ENCODE results near the gene BHLHE40.

The BHLHE40 gene

GRCh38 chr3:4982773-4983738 is 3.8 kb downstream of the BHLHE40 start:
- no peak for DNase-seq (ENCODE audit: low read depth in 2 of 3, low spot score in 1 of 3)

GRCh38 chr3:4983739-4984510 is 4.7 kb downstream of the BHLHE40 start:
- peak in 2 of 3 donors; percentile 69 to 72 for DNase-seq (ENCODE audit: low read depth in 2 of 3, low spot score in 1 of 3)

GRCh38 chr3:4984511-4984864 is 5.3 kb downstream of the BHLHE40 start:
- DNase-seq (ENCODE audit: low read depth in 2 of 3, low spot score in 1 of 3): no peak

GRCh38 chr3:4985330-4986174 is 6.3 kb downstream of the BHLHE40 start:
- DNase-seq (ENCODE audit: low read depth in 2 of 3, low spot score in 1 of 3): no peak

GRCh38 chr3:4986175-4986781 is 7.0 kb downstream of the BHLHE40 start:
- DNase-seq (ENCODE audit: low read depth in 2 of 3, low spot score in 1 of 3): no peak

GRCh38 chr3:4986782-4987537 is 7.7 kb downstream of the BHLHE40 start:
- DNase-seq (ENCODE audit: low read depth in 2 of 3, low spot score in 1 of 3): peak in 2 of 3 donors; percentile 65 to 73

GRCh38 chr3:4987538-4988296 is 8.5 kb downstream of the BHLHE40 start:
- DNase-seq (ENCODE audit: low read depth in 2 of 3, low spot score in 1 of 3): no peak

- DNase-seq (ENCODE audit: low read depth in 2 of 3, low spot score in 1 of 3): no peak
These were observed 10.0 kb downstream of the BHLHE40 start for GRCh38 chr3:4988983-4989834.

GRCh38 chr3:4990069-4990468 is 10.8 kb downstream of the BHLHE40 start:
- DNase-seq (ENCODE audit: low read depth in 2 of 3, low spot score in 1 of 3): no peak

- DNase-seq (ENCODE audit: low read depth in 2 of 3, low spot score in 1 of 3): no peak
These were observed 12.9 kb downstream of the BHLHE40 start for GRCh38 chr3:4992118-4992517.

GRCh38 chr3:4993276-4994143 is 14.3 kb downstream of the BHLHE40 start:
- no peak for DNase-seq (ENCODE audit: low read depth in 2 of 3, low spot score in 1 of 3)

- DNase-seq (ENCODE audit: low read depth in 2 of 3, low spot score in 1 of 3): no peak
These were observed 15.0 kb downstream of the BHLHE40 start for GRCh38 chr3:4994144-4994730.

- no peak for DNase-seq (ENCODE audit: low read depth in 2 of 3, low spot score in 1 of 3)
These were observed 15.7 kb downstream of the BHLHE40 start for GRCh38 chr3:4994823-4995499.

GRCh38 chr3:4995500-4996053 is 16.3 kb downstream of the BHLHE40 start:
- DNase-seq (ENCODE audit: low read depth in 2 of 3, low spot score in 1 of 3): no peak

GRCh38 chr3:4996223-4996765 is 17.1 kb downstream of the BHLHE40 start:
- no peak for DNase-seq (ENCODE audit: low read depth in 2 of 3, low spot score in 1 of 3)

GRCh38 chr3:4996771-4997291 is 17.6 kb downstream of the BHLHE40 start:
- no peak for DNase-seq (ENCODE audit: low read depth in 2 of 3, low spot score in 1 of 3)

Data from stimulated activated CD4-positive, alpha-beta T cell treated with anti-CD3 and anti-CD28 coated beads, Interleukin-12 subunit alpha, Interleukin-12 subunit beta, amount 100 ng/mL, for 48 hours (primary cell).